Measurements from ENCODE around the gene CDYL.
A peak's percentile ranks its signal among the peaks of the same experiment; 100 is the strongest.

The CDYL gene

GRCh38 chr6:4846387-4846786 is 70.2 kb downstream of the CDYL start:
- Histone ChIP-seq H3K27ac (ENCODE audit: low read depth, low read length, poor library complexity, severe bottlenecking) (no peak overlapping the region), H3K9ac (ENCODE audit: low read length) (no peak overlapping the region), H3K36me3 (ENCODE audit: insufficient read depth, low read length) (no peaks in the 10 kb centered on the region), H3F3A (ENCODE audit: insufficient read depth, low read length) (no peaks in the 10 kb centered on the region), H4K20me1 (ENCODE audit: insufficient read depth, low read length) (no peaks in the 10 kb centered on the region), H3K79me2 (ENCODE audit: insufficient read depth, low read length) (no peaks in the 10 kb centered on the region), H3K4me1 (ENCODE audit: insufficient read depth, low read length, severe bottlenecking) (no peaks in the 10 kb centered on the region), H2AFZ (ENCODE audit: low read length) (no peak overlapping the region), H3K27me3 (ENCODE audit: insufficient read depth, low read length) (no peaks in the 10 kb centered on the region), H3K9me3 (ENCODE audit: low read length) (0 out of 2 replicates have a peak, but pooled peaks cover 6% of the 10 kb centered on the region), H3K4me3 (ENCODE audit: low read depth, low read length, poor library complexity, severe bottlenecking) (no peak overlapping the region), H3K4me2 (ENCODE audit: low read length) (no peak overlapping the region), H3K9me2 (ENCODE audit: low read depth, low read length) (no peaks in the 10 kb centered on the region)
- no peak for TF ChIP-seq CTCF (IDR thresholded peaks at IDR 0.05; ENCODE audit: low read length)
- TF ChIP-seq EZH2 (IDR thresholded peaks at IDR 0.05; ENCODE audit: borderline replicate concordance, low read length) = no peak

- Histone ChIP-seq H3K9me2 (ENCODE audit: low read depth, low read length) (no peaks in the 10 kb centered on the region), H3K36me3 (ENCODE audit: insufficient read depth, low read length) (no peaks in the 10 kb centered on the region), H3K4me2 (ENCODE audit: low read length) (no peak overlapping the region), H3K27ac (ENCODE audit: low read depth, low read length, poor library complexity, severe bottlenecking) (no peak overlapping the region), H3K79me2 (ENCODE audit: insufficient read depth, low read length) (no peaks in the 10 kb centered on the region), H3K27me3 (ENCODE audit: insufficient read depth, low read length) (no peaks in the 10 kb centered on the region), H3K4me3 (ENCODE audit: low read depth, low read length, poor library complexity, severe bottlenecking) (no peak overlapping the region), H3F3A (ENCODE audit: insufficient read depth, low read length) (no peaks in the 10 kb centered on the region), H3K9me3 (ENCODE audit: low read length) (no peaks in the 10 kb centered on the region), H4K20me1 (ENCODE audit: insufficient read depth, low read length) (no peaks in the 10 kb centered on the region), H3K4me1 (ENCODE audit: insufficient read depth, low read length, severe bottlenecking) (no peaks in the 10 kb centered on the region), H3K9ac (ENCODE audit: low read length) (no peak overlapping the region), H2AFZ (ENCODE audit: low read length) (no peak overlapping the region)
- peak; percentile 59 for TF ChIP-seq CTCF (IDR thresholded peaks at IDR 0.05; ENCODE audit: low read length)
- no peak for TF ChIP-seq EZH2 (IDR thresholded peaks at IDR 0.05; ENCODE audit: borderline replicate concordance, low read length)
Measured at GRCh38 chr6:4848382-4849068, 72.3 kb downstream of the CDYL start.

GRCh38 chr6:4849226-4850022 is 73.2 kb downstream of the CDYL start:
- Histone ChIP-seq H3K4me1 (ENCODE audit: insufficient read depth, low read length, severe bottlenecking) (no peaks in the 10 kb centered on the region), H3F3A (ENCODE audit: insufficient read depth, low read length) (no peaks in the 10 kb centered on the region), H3K4me2 (ENCODE audit: low read length) (no peak overlapping the region), H3K36me3 (ENCODE audit: insufficient read depth, low read length) (no peaks in the 10 kb centered on the region), H3K9ac (ENCODE audit: low read length) (no peak overlapping the region), H3K79me2 (ENCODE audit: insufficient read depth, low read length) (no peaks in the 10 kb centered on the region), H3K27me3 (ENCODE audit: insufficient read depth, low read length) (no peaks in the 10 kb centered on the region), H3K4me3 (ENCODE audit: low read depth, low read length, poor library complexity, severe bottlenecking) (no peak overlapping the region), H3K9me3 (ENCODE audit: low read length) (no peaks in the 10 kb centered on the region), H3K27ac (ENCODE audit: low read depth, low read length, poor library complexity, severe bottlenecking) (no peak overlapping the region), H2AFZ (ENCODE audit: low read length) (no peak overlapping the region), H3K9me2 (ENCODE audit: low read depth, low read length) (no peaks in the 10 kb centered on the region), H4K20me1 (ENCODE audit: insufficient read depth, low read length) (no peaks in the 10 kb centered on the region)
- TF ChIP-seq EZH2 (IDR thresholded peaks at IDR 0.05; ENCODE audit: borderline replicate concordance, low read length) (no peak), CTCF (IDR thresholded peaks at IDR 0.05; ENCODE audit: low read length) (no peak)
